LNCaP clone FGC (cell line): Measurements from ENCODE around the gene PCCB.

Experiments
- DNase-seq: peaks from one replicate; pipeline ENCODE4 v3.0.0-alpha.2; 2011; ENCODE audit warnings: low read depth
- H3K4me3 ChIP-seq: 2 replicates; pipeline ENCODE4 v1.5.1; 2011; ENCODE audit warnings: mild to moderate bottlenecking, low read depth, low read length, control low read depth
- CTCF ChIP-seq: IDR thresholded peaks from 2 replicates; pipeline ENCODE4 v1.5.1; 2012; ENCODE audit warnings: mild to moderate bottlenecking; ENCODE audit not compliant: control insufficient read depth, insufficient read depth; ENCODE audit errors: extremely low read depth

Gene PCCB

DNA sequence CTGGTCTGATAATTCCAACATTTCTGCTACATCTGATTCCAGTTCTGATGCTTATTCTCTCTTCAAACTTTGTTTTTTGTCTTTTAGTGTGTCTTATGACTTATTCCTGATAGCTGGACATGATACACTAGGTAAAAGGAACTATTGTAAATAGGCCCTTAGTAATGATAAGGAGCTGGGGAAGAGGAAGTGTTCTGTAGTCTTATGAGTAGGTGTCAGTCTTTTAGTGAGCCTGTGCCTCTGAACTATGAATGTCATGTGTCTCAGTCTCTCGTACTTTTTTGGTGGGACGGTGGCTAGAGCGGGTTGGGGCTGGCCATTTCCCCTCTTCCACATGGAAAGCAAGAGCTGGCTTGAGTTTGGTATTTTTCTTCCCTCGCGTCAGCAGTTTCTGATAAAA lies 41.2 kb downstream of the PCCB start:
- no peak overlapping the region for H3K4me3 ChIP-seq
- no peak for DNase-seq
- TF ChIP-seq CTCF, result no peak

- no peak for TF ChIP-seq CTCF
- DNase-seq, result no peak
- no peak overlapping the region for H3K4me3 ChIP-seq
These were observed 42.4 kb downstream of the PCCB start for GRCh38 chr3:136292500-136292899.

DNA sequence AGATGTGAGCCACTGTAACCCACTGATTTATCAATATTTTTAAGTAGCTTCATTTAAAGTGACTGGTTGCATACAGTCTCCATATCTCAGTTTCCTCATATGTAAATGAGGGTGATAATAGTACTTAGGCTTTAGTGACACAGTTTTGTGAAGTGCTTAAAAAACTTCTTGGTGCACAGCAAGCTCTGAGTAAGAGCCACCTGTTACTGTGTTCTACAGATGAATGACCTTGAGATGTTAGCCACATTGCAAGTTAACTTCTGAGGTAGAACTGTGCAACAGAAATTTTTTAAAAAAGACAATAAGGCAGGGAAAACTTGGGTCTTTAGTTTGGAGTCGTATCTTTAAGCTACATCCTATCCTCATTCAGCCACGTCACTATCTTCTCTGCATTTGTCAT lies 43.1 kb downstream of the PCCB start:
- H3K4me3 ChIP-seq, result no peak overlapping the region
- DNase-seq, result no peak
- TF ChIP-seq CTCF, result no peak

DNA sequence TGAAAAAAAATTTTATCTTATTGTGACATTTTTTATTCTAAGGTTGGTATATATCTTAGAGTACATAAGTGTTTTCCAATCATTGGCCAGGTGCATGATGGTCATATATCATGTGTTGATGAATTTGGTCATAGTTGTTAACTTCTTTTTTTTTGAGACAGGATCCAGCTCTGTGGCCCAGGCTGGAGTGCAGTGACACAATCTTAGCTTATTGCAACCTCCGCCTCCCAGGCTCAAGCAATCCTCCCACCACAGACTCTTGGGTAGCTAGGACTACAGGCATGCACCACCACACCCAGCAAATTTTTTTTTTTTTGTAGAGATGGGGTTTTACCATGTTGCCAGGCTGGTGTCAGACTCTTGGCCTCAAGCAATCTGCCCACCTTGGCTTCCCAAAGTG lies 44.0 kb downstream of the PCCB start:
- no peak for DNase-seq
- H3K4me3 ChIP-seq, result no peak overlapping the region
- no peak for TF ChIP-seq CTCF

DNA sequence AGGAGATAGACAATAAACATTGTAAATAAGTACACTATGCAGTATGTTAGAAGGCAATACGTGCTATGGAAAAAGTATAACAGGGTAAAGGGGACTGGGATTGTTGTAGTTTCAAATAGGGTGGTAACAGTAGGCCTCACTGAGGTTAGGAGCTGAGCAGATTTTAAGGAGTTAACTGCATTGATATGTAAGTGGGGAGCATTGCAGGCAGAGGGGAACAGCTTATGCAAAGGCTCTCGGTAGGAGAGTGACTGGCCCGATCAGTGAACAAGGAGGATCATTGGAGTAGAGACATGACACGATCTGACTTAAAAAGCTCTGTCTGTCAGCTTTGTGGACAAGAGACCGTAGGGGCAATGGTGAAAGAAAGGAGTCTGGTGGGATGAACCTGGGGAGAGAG lies 46.8 kb downstream of the PCCB start:
- no peak for TF ChIP-seq CTCF
- DNase-seq, result no peak

DNA sequence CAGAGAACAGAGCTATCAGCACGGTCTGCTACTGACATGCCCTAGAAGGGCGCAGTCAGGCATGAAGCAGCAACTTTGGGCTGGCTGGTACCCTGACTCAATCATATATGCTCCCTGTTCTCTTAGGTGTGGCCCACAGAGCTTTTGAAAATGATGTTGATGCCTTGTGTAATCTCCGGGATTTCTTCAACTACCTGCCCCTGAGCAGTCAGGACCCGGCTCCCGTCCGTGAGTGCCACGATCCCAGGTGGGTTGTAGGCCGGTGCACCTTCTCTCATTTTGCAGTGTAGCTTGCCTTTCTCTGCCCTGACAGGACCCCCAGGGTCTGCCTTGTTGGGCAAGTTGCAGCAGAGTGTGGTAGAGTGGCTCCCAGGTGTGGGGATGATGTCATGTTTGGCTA lies 47.7 kb downstream of the PCCB start:
- TF ChIP-seq CTCF, result no peak
- no peak overlapping the region for H3K4me3 ChIP-seq
- no peak for DNase-seq

More for the DNA sequence above, 46.8 kb downstream of the PCCB start:
- H3K4me3 ChIP-seq, result no peak overlapping the region

- H3K4me3 ChIP-seq, result no peak overlapping the region
- DNase-seq, result no peak
- no peak for TF ChIP-seq CTCF
These were observed 50.3 kb downstream of the PCCB start for GRCh38 chr3:136300444-136300843.
